Femur (tissue), 1 donor: ENCODE data around the gene FBXL14.

Experiments
- DNase-seq: peaks from one replicate; pipeline ENCODE4 v3.0.0-alpha.2; 2017

The FBXL14 gene

DNA sequence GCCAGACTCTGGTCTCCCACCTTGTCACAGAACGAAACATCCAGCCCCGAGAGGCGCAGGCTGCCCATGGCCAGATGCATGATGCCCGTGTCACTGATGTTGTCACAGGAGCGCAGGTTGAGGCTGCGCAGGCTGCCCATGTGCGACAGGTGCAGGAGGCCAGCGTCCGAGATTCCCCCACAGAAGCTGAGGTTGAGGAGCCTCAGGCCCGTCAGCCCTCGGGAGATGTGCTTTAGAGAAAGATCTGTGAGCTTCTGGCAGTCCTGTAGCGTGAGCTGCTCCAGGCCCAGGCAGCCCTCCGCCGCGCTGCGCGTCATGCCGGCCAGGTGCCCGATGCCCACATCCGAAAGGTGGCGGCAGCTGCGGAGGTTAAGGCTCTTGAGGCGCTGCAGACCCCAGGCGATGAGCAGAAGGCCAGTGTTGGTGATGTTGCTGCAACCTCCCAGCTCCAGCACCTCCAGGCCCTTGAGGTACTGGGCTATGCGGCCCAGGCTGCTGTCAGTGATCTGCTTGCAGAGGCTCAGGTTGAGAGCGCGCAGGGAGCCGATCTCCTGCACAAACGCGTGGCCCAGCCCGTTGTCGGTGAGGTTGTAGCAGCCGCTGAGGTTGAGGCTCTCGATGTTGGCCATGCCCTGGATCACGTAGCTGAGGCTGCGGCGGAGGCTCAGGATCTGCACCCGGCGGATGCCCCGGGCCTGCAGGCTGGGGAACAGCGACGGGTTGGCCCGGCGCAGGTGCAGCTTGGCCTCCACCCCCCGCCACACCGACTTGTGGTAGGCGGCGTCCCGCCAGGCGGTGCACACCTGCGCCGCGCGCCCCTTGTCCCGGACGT is 991 bp downstream of the FBXL14 start:
- no peak for DNase-seq

GRCh38 chr12:1592444-1593173 is 1.8 kb downstream of the FBXL14 start:
- peak; percentile 61 for DNase-seq

DNA sequence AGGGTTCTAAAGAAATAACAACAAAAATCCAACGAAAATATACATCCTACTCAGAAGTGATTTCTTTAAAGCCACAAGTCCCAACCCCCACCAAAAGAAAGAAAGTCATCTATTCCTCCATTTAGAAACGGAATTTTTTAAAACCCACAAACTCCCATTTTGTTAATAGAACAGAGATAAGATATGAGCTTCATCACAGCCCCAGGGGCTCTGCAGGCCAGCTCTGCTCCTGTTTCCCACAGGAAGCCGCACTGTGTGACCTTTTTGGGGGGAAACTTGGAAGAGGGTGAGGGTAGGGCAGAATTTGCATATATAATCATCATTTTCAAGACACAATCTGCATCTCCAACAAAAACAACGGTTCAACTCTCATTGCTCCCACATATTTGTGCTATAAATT is 2.8 kb downstream of the FBXL14 start:
- DNase-seq, result no peak

DNA sequence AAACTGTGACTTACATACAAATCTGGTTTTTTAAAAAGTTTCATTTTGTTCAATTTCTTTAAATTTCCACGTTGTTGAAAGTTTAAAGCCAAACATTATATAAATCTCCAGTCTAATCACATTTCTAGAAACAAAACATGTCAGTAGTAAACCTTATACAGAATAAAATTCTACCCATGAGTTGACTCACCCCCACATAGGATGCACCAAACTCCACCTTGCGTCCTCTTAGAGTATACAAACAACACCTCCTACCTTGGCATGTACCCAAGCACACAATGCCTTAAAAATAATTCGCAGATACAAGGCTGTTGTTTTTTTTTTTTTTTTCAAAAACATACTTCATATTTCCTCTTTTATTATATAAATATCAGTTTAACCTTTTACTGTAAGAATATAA is 3.3 kb downstream of the FBXL14 start:
- no peak for DNase-seq

- peak; percentile 55 for DNase-seq
Measured at GRCh38 chr12:1590221-1590979, 4.0 kb downstream of the FBXL14 start.

DNA sequence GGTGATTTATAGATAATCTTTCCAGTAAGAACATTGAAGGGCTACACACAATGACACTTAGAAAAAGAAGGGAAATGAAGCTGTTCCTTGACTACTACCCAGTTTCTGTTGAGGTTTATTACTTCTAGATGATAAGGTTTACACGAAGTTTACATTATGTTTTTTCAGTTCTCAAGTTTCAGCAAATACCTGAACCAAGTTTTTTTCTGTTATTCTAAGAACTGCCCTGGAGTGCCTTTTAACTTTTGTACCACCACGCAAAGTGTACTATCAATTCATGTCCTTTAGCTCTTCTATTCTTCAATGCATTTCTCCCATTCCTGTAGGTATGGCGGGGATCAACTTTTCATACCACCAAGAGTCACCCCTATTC is 5.8 kb downstream of the FBXL14 start:
- DNase-seq, result no peak

DNA sequence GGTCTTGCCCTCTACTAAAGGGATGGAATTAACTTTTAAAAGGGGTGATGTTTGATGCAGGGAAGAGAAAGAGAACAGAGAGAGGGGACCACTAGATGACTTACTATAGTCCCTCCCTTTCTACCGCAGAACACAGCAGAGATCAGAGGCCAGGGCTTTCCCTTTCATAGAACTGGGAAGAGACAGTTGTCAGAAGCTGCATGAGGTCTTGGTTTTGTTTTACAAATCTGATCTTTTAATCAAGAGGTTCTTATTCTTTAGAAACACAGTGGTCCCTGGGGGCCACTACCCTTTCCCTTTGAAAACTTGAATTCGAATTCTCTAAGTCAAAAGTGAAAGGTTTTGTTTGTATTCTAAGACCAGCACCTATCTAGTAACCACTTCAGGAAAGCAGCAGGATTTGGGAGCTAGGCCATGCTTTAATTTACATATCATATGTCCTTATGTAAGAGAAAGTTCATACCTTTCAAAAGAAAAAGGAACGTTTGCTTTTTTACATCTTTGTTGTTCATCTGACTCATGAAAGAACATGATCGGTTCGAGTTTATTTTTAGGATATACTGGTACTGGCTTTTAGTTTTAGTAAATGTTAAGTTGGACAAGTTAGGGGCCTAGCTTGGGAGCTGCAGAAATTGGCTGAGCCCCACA is 6.3 kb downstream of the FBXL14 start:
- DNase-seq, result no peak

GRCh38 chr12:1584326-1584725 is 10.1 kb downstream of the FBXL14 start:
- DNase-seq, result no peak

GRCh38 chr12:1583421-1584078 is 10.8 kb downstream of the FBXL14 start:
- DNase-seq, result peak; percentile 84

DNA sequence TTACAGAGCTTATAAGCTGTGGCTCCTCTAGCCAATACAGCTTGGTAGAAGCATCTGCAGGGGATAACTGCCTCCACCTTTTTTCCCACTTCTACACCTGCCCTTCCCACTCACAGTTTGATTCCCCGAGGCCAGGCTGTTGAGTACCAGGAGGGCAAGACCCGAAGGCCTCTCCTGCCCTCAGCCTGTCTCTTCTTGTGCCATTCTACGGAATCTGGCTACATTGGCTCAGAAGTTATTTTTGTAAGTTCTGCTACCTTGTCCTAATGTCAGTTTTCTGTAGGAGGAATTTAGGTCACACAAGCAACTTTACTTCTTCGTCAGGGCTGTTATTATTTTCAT is 11.7 kb downstream of the FBXL14 start:
- DNase-seq, result no peak

DNA sequence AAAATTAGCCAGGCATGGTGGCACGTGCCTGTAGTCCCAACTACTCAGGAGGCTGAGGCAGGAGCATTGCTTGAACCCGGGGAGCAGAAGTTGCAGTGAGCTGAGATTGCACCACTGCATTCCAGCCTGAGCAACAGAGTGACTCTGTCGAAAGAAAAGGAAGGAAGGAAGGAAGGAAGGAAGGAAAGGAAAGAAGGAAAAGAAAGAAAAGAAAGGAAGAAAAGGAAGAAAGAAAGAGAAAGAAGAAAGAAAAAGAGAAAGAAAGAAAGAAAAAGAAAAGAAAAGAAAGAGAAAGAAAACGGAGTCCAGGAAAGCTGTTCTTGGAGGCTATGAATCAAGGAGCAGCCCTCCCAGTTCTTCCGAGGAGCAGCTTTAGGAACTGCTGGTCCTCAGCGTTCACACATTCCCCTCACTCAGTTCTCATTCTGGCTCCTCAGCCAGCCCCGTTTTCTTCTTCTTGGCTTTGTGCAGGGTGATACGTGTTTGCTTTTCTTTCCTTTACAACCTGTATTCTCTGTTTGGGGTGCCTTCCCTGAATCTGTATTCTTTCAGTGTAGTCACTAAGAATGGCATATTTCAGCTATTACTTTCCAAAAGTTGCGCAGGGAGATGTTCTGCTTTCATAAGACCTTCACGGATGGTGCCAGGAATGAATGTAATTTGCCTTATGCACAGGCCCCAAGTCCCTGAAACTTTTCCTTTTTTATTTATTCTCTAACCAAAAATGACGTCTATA is 12.2 kb downstream of the FBXL14 start:
- no peak for DNase-seq

DNA sequence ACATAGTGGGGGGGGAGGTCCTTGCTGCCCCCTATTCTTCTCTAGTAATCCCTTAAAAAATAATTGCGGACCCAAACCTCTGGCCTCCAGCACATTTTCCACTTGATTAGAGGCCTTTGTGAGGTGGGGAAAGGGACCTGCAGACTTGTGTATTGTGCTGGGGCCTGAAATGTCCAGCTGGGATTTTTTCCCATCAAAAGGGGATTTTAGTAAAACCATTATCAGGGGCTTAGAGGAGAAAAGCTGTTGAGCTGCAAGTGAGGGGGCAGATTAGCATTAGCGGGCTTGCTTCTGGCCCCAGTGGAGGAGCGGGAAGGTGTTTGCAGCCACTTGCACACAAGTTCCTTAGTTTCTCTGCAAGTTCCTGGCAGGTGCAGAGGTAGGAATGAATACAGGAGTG is 13.9 kb downstream of the FBXL14 start:
- DNase-seq, result no peak

DNA sequence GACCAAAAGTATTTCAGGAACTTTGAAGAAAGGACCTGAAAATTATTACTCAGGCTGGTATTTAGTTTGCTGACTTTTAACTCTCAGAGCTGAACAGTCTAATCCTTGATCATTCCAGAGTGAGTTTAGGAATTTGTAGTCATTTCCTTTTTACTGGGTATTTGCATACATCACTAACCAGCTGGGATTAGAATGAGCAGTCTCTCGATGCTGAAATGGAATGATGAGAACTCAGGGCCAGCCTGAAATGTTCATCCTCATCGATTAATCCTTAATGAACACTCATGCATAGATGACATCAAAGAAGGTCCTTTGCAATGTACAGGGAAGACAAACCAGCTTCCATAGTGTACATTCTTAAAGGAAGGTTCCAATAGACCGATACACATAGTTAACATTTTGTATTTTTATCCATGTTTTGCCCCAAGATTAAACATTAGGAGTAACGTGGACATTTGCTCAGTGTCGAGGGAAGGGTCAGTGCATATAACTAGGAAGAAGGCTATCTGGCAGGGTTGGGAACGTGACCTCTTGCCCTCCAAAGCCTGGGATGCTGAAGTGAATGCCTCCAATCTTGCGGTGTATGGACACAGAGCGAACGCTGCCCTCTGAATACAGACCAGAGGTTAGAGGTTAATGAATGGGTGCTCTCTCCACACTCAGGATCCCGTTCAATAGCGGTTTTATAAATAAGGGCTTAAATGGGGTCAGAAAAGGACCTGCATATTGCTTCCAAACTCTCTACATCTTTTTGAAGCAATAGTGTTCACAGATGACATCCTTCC is 14.5 kb downstream of the FBXL14 start:
- no peak for DNase-seq

DNA sequence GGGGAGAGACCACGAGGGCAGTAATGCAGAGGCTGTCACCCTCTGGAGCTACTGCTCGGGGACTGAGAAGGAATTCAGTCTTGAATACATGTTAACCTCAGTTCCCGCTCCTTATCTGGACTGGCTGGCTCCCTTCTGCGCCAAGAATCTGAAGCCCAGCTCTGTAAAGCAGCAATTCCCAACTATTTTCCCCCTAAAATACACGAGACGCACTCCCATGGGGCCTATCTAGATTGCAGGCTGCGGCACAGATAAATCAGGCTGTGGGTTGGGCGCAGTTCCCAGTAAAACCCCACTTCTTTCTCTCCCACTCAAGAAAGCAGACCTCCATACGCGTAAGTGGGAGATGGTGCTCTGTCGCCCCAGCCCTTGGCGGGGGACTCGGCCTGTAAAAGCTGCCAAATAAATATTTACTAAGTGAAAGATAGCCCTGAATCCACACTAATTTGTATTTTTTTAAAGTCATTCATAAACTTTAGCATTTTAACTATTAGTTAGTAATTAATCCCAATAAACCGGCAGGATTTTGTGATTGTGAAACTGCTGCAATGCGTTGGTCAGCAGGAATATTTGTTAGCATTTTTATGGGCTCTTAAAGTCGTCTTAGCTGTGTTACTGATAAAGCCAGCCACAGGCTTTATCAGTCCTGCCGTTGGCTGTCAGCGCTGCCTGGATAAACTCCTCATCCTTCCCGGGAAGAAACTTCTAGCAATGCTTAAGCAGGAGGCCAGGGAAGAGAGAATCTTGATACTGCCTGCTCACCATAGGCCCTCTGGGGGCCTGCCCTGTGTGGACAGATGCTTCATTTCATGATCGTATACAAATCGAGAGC is 17.8 kb downstream of the FBXL14 start:
- peak; percentile 68 for DNase-seq

DNA sequence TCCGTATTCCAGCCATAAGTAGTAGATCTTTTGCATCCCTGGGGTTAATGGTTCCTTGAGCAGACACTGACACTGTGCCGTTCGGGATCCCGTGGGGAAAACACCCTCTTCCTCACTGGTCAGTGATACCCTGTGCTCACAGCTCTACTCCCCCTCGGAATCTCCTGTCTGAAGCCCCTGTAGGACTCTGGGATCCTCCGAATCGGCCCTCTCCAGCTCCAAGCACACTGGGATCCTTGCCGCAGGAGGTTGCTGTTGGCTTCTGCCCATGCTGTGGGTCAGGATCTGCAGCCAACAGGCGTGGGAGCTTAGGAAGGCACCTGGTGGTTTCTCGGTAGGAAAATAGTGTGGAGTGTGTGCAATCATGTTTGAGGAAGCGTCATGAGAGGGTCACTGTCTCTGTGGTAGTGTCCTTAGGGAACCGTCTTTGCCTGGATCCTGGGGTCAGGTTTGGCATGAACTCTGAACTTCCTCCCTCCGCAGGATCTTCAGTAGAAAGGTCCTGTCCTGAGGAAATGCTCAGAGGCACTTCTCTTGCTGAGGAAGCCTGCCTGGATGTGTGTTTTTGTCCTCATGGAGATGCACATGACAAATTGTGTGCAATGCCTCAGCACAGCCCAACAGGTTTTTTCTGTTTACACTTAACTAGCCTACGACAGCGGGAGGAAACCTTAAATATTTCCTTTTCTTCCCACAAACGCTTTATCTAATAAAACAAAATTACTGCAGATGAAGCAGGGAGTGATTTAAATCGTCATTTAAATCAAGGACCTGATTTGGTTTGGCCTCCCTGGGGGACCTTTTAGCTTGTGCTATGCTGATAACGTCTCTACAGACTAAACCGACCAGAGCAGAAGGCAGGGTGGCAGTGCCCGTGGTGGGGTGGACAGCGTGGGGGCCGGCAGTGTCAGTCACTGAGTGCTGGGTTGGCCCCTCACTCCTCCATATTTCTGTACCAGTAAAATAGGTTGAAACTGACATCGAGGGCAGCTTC is 18.7 kb downstream of the FBXL14 start:
- peak; percentile 47 for DNase-seq

DNA sequence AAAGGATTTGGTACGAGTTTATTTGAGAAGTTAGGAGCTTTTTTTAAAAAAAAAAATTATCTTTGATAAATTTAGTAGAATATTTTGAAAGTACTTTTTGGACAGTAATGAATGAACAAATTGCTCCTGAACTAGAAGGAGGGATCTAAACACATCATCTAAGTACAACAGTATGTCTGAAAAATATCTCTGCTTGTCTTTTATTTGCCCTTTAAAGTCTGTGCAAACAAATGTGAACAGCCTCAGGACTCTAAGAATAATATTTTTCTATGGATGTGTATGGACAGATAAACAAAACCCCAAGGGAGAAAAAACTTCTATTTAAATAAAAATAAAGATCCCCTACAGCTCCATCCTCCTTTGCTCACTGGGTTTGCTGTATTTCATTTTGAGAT is 19.5 kb downstream of the FBXL14 start:
- no peak for DNase-seq

DNA sequence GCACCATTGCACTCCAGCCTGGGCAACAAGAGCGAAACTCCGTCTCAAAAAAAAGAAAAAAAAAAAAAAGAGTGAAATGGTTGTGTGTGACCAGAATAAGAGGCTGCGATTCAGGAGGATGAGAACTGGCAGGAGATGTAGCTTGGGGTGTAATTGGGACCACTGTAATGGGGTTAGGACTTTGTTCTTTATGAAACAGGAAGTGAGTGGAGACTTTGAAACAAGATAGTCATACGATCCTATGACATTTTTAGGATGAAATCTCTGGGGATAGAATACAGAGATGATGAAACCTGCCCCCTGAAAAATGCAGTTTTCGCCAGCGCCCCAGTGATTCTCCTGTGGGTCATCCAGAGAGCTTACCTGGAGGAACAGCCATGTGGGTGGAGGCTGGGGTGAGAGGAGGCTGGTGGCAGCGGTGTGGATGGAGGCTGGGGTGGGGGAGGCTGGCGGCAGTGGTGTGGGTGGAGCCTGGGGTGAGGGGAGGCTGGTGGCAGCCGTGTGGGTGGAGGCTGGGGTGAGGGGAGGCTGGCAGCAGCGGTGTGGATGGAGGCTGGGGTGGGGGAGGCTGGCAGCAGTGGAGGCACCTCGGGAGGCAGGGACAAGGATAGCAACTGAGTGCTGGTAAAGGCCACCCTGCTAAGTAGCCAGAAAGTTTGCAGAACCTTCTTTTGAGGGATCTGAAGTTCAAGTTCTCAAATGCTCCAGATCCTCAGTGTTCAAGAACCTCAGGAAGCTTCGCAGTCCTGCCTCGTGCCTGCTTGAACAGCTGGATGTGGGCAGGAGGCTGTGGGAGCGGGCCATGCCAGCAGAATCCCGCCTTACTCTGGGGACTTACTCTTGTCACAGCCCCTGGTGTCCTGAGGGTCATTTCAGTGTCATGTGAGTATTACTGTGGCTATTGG is 20.2 kb downstream of the FBXL14 start:
- DNase-seq, result peak; percentile 54

GRCh38 chr12:1572731-1573130 is 21.6 kb downstream of the FBXL14 start:
- no peak for DNase-seq
